ENCODE measurements around the gene CLCN7.

GRCh38 chr16:1397779-1398178 is 77.0 kb downstream of the CLCN7 start:
- TF ChIP-seq CTCF (conservative IDR thresholded peaks at IDR 0.05; ENCODE audit: low read depth, low read length), result no peak
- no peak for TF ChIP-seq USF2 (IDR thresholded peaks at IDR 0.05; ENCODE audit: low read depth, low read length)
- no peak for TF ChIP-seq RAD21 (IDR thresholded peaks at IDR 0.05; ENCODE audit: low read length)
- no peak for TF ChIP-seq ELK1 (IDR thresholded peaks at IDR 0.05; ENCODE audit: borderline replicate concordance, low read depth, low read length)
- TF ChIP-seq POLR2A (IDR thresholded peaks at IDR 0.05; ENCODE audit: low read depth, low read length), result no peak
- TF ChIP-seq RFX5 (IDR thresholded peaks at IDR 0.05; ENCODE audit: low read depth, low read length), result no peak
- no peak for TF ChIP-seq MXI1 (IDR thresholded peaks at IDR 0.05; ENCODE audit: borderline replicate concordance, low read depth, low read length)
- TF ChIP-seq MAZ (IDR thresholded peaks at IDR 0.05; ENCODE audit: borderline replicate concordance, low read depth, low read length), result no peak
- no peak for TF ChIP-seq CEBPB (IDR thresholded peaks at IDR 0.05; ENCODE audit: low read depth, low read length)
- TF ChIP-seq RCOR1 (IDR thresholded peaks at IDR 0.05; ENCODE audit: insufficient replicate concordance, low read length), result no peak
- TF ChIP-seq FOS (IDR thresholded peaks at IDR 0.05; ENCODE audit: low read depth, low read length), result no peak
- TF ChIP-seq BHLHE40 (IDR thresholded peaks at IDR 0.05; ENCODE audit: low read depth, low read length), result no peak

Data from IMR-90 (cell line).